Medulla oblongata (tissue), 1 donor: Measurements from ENCODE around the gene PIKFYVE.
"Not testable (repeated sequence)": the region's sequence is repeated elsewhere in the genome, so short reads cannot be mapped to it uniquely, and the experiment has no call there.

Experiments
- DNase-seq: peaks from one replicate; pipeline ENCODE4 v3.0.0-alpha.2; 2015; ENCODE audit errors: extremely low spot score

Gene PIKFYVE

GRCh38 chr2:208265801-208266552 lies at the start of gene PIKFYVE:
TSS of gene PIKFYVE (plus strand) at chr2:208266255. CDS start at chr2:208271520, 5,265 bp downstream.
- peak; percentile 99 for DNase-seq

GRCh38 chr2:208221873-208222272 lies 44.2 kb upstream of the PIKFYVE start:
- DNase-seq, result not testable (repeated sequence)

GRCh38 chr2:208222351-208222750 lies 43.7 kb upstream of the PIKFYVE start:
- no peak for DNase-seq

GRCh38 chr2:208224802-208225201 lies 41.3 kb upstream of the PIKFYVE start:
- DNase-seq, result no peak

- no peak for DNase-seq
These were observed 38.3 kb upstream of the PIKFYVE start for GRCh38 chr2:208227581-208228232.

GRCh38 chr2:208228476-208228875 lies 37.6 kb upstream of the PIKFYVE start:
- no peak for DNase-seq

GRCh38 chr2:208234786-208235185 lies 31.3 kb upstream of the PIKFYVE start:
- no peak for DNase-seq

GRCh38 chr2:208235860-208236259 lies 30.2 kb upstream of the PIKFYVE start:
- no peak for DNase-seq

GRCh38 chr2:208239770-208240493 lies 26.1 kb upstream of the PIKFYVE start:
- no peak for DNase-seq

- DNase-seq, result no peak
These were observed 25.3 kb upstream of the PIKFYVE start for GRCh38 chr2:208240619-208241209.

- no peak for DNase-seq
These were observed 21.6 kb upstream of the PIKFYVE start for GRCh38 chr2:208244422-208244821.

GRCh38 chr2:208245746-208246145 lies 20.3 kb upstream of the PIKFYVE start:
- DNase-seq, result no peak

GRCh38 chr2:208248601-208249000 lies 17.5 kb upstream of the PIKFYVE start:
- DNase-seq, result no peak

- DNase-seq, result no peak
These were observed 16.8 kb upstream of the PIKFYVE start for GRCh38 chr2:208249296-208249695.

GRCh38 chr2:208250388-208250787 lies 15.7 kb upstream of the PIKFYVE start:
- DNase-seq, result no peak

- no peak for DNase-seq
These were observed 15.0 kb upstream of the PIKFYVE start for GRCh38 chr2:208251098-208251497.

- DNase-seq, result peak; percentile 30
These were observed 13.2 kb upstream of the PIKFYVE start for GRCh38 chr2:208252716-208253492.

GRCh38 chr2:208253600-208254117 lies 12.4 kb upstream of the PIKFYVE start:
- DNase-seq, result no peak

- peak; percentile 90 for DNase-seq
These were observed 11.8 kb upstream of the PIKFYVE start for GRCh38 chr2:208254118-208254870.

- peak; percentile 98 for DNase-seq
These were observed 11.0 kb upstream of the PIKFYVE start, which contains the start of gene IDH1 for GRCh38 chr2:208254871-208255556. TSS of gene IDH1 (minus strand) at chr2:208255071. CDS start at chr2:208251551, 3,520 bp downstream.
